HG03439 (cell line): ENCODE data around the gene EGF.

ENCODE experiments used
- ATAC-seq: cut with Tn5 transposase; IDR thresholded peaks from one replicate; pipeline ENCODE4 v1.9.1; 2021; ENCODE audit warnings: mild to moderate bottlenecking, moderate library complexity; ENCODE audit not compliant: unreplicated experiment

EGF gene

GRCh38 chr4:109989618-109990017, 76.9 kb downstream of the EGF start:
- ATAC-seq, result no peak

- peak; percentile 82 for ATAC-seq
Measured at GRCh38 chr4:109990261-109991257, 77.9 kb downstream of the EGF start.

- ATAC-seq, result no peak
Measured at GRCh38 chr4:109993116-109993515, 80.4 kb downstream of the EGF start.

- ATAC-seq, result peak; percentile 66
Measured at GRCh38 chr4:109994415-109994827, 81.7 kb downstream of the EGF start.

- ATAC-seq, result no peak
Measured at GRCh38 chr4:109996526-109996925, 83.8 kb downstream of the EGF start.

GRCh38 chr4:109998867-109999584, 86.3 kb downstream of the EGF start:
- ATAC-seq, result peak; percentile 48

- ATAC-seq, result no peak
Measured at GRCh38 chr4:109999585-109999912, 86.9 kb downstream of the EGF start.

- ATAC-seq, result no peak
Measured at GRCh38 chr4:110002326-110002725, 89.6 kb downstream of the EGF start.

GRCh38 chr4:110003401-110004187, 90.9 kb downstream of the EGF start:
- no peak for ATAC-seq

- no peak for ATAC-seq
Measured at GRCh38 chr4:110004556-110004955, 91.9 kb downstream of the EGF start.

GRCh38 chr4:110005461-110006056, 92.9 kb downstream of the EGF start:
- ATAC-seq, result peak; percentile 75

- no peak for ATAC-seq
Measured at GRCh38 chr4:110007217-110007616, 94.5 kb downstream of the EGF start.

- no peak for ATAC-seq
Measured at GRCh38 chr4:110008540-110008939, 95.9 kb downstream of the EGF start.

- no peak for ATAC-seq
Measured at GRCh38 chr4:110009550-110009949, 96.9 kb downstream of the EGF start.

- no peak for ATAC-seq
Measured at GRCh38 chr4:110010797-110011196, 98.1 kb downstream of the EGF start.

- ATAC-seq, result no peak
Measured at GRCh38 chr4:110012917-110013316, 100.2 kb downstream of the EGF start.

- ATAC-seq, result no peak
Measured at GRCh38 chr4:110014233-110014632, 101.5 kb downstream of the EGF start.

GRCh38 chr4:110019153-110019552, 106.5 kb downstream of the EGF start:
- no peak for ATAC-seq

GRCh38 chr4:110020139-110020538, 107.5 kb downstream of the EGF start:
- no peak for ATAC-seq

GRCh38 chr4:110020646-110021443, 108.2 kb downstream of the EGF start:
- ATAC-seq, result no peak
